Stimulated activated CD8-positive, alpha-beta memory T cell treated with anti-CD3 and anti-CD28 coated beads, Interleukin-2, amount 100 ng/mL, for 1 hour (primary cell): Measurements from ENCODE around the gene CILP.

Experiments used
- DNase-seq, 2 donors: peaks; one replicate each; pipeline ENCODE4 v3.0.0-alpha.2; 2020; ENCODE audit warnings: low read depth in 2 of 2

The CILP gene

DNA sequence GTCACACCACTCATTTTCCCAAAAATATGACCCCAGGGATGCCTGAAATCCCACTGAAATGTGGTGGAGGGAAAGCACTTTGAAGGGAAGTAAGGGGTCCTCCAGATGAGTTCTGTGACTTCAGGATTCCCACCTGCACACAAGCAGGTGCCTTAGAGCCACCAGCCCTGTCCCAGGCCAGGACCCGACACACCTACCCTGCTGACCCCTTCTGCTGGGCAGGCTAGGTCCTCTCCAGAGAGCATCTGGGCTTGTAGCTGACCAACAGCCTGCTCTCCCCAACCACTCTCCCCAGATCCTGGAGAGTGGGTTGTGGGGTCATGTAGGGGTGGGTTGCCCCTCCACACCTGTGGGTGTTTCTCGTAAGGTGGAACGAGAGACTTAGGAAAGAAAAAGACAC, 14.9 kb upstream of the CILP start:
- DNase-seq = no peak

DNA sequence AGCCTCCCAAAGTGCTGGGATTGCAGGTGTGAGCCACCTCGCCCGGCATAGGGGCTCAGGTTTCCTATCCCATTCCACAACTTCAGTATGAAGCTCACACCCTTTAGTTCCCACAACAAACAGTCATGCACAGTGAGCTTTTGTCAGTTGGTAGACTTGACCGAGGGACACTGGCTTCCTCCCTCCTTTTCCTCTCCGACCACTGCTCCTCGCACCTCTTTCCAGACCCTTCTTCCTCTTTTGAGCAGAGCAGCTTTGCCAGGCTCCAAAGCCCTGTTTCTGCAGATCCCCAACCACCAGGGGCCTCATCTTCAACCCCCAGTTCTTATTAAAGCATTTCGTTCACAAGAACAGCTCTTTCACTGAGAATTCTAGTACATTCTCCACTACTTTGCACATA, 12.7 kb upstream of the CILP start:
- DNase-seq = no peak

DNA sequence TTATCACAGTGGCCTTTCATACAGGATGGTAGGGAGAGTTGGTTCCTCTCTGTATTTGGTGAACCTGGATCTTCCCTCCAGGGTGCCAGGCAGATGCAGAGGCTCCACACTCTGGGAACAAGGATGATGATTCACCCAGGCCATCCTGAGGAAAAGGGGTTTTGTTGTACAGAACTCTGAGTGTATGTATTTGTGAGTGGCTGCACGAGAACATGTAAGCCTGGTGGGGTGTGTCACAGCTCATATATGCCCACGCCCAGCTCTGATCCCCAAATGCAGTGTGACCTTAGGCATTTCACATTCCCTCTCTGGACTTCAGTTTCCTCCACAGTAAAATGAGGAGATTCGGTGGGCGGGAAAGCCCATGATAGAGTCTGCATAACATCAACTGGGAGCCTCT, 11.6 kb upstream of the CILP start:
- no peak for DNase-seq

DNA sequence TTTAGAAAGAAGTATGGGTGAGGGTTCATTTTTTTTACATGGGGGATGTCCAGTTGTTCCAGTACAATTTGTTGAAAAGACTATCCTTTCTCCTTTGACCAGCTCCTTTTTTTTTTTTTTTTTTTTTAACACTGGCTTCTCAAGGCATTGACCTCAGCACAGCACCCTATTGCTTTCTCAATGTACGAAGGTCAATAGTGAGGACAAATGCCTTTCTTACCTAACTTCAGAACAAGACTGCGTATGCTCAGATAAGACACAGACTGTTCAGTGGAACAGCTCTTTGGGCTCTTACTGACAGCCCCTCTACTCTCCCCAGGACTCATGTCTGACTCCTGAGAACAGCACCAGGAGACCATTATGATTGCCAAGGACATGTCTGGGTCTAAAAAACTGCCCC, 10.4 kb upstream of the CILP start:
- no peak for DNase-seq

DNA sequence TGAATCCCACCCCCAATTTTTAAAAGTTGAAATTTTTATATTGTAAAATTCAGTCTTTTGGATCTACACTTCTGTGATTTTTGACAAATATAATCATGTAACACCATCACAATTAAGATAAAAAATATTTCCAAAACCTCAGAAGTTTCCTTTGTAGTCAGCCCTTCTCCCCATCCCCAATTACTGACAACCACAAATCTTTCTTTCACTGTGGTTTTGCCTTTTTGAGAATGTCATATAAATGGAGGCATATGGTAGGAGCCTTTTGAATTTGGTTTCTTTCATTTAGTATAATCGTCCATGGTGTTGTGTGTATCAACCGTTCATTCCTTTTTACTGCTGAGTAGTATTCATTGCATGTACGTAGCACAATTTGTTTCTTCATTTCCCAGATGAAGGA, 7.9 kb upstream of the CILP start:
- DNase-seq = no peak

DNA sequence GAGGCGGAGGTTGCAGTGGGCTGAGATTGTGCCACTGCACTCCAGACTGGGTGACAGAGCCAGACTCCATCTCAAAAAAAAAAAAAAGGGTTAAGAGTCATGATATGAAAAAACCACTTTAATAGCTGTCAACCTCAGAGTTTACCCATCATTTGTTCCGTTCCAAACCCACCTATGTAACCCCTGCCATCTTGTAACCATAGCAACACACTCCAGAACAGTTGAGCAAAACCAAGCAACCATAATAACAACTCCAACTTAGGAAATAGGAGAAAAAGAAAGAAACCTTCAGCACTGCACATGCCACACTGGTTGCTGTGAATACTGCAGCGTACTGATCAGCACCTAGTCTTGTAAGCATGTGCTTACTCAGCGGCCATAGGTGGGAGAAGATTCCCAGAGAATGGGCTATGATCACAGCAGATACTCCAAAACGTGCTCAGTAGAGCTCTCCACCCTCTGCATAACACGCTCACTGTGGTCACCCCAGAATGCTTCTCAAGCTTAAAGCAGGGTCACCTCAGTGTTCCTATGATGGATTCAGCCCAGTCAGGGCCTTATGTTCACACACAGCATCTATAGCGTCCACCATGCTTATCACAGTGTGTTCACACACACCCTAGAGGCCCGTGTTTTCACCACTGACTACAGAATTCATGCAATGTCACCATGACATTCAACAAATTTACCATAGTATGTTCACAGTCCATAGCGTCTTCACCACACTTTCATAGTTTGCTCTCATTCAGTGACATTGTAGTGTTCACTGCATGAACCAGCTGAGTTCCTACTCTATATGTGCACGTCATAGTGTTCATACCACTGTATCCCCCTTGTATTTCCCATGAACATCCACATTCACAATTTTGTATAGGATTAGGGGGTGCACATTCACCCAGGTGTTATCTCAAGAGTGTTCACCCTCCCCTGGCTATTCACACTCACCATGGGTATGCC, 6.5 kb upstream of the CILP start:
- no peak for DNase-seq

DNA sequence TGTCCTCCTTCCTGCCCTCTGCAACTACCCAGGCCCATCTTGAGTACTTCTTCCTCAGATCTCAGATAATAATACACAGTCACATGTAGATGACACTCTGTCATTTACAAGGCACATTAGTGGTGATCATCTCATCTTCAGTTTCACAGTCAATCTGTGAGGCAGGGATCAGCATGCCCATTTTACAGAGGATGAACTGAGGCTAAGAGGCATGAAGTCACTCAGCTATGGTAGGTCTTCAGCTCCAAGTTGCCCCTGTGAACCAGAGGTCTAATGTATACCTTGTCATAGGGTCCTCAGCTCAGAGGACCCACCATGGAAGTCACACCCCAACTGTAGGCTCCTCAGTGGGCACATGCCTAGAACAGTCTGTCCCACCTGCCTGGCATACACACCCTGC, 4.2 kb upstream of the CILP start:
- no peak for DNase-seq

DNA sequence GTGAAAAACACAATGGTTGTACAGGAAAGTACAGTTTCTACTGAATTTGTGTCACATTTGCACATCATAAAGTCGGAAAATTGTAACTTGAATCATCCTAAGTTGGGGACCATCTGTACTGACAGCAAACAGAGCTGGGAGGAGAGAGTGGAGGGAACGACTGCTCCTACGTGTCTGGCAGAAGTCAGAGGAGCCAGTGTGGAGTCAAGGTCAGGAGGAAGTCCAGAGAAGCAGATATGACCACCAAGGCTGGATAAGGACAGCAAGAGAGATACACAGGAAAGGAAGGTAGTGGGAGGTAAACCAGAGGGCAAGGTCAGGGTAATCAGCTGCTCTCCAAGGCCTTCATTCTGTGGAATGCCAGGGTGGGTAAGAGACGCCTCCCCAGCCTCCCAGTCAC, 2.7 kb upstream of the CILP start:
- DNase-seq = no peak

DNA sequence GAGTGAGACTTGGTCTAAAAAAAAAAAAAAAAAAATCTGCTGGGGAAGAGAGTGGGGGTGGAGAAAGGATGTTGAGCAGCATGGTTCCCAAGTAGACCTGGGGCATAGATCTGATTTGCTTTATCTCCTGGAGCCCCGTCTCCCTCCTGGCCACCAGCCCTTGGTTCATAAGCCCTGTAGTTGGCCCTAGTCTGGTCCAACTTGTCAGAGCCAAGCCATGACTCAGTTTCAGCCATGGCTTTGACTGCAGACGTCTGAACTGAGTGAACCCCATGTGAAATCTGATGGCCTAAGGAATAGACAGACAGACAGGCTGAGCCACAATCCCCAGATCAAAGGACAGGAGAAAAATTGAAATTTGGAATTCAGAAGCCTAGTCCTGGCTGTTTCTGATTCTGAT, 2.0 kb upstream of the CILP start:
- DNase-seq = no peak

DNA sequence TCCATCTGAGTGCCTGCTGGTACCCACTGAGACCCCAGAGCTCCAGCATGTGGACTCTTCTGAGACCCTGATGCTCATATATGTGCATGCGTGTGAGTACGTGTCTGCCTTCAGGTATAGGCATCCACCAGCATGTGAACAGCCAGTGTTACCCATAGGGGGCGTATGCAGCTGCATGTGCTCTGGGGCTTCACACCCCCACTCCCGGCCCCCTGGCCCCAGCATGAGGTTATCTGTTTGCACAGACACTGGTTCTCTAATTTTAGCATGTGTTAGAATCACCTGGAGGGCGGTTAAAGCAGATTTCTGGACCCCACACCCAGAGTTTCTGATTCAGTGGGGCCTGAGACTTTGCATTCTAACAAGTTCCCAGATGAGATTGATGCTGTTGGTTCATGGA, 824 bp upstream of the CILP start:
- DNase-seq = peak in 1 of 2 donors; percentile 4

DNA sequence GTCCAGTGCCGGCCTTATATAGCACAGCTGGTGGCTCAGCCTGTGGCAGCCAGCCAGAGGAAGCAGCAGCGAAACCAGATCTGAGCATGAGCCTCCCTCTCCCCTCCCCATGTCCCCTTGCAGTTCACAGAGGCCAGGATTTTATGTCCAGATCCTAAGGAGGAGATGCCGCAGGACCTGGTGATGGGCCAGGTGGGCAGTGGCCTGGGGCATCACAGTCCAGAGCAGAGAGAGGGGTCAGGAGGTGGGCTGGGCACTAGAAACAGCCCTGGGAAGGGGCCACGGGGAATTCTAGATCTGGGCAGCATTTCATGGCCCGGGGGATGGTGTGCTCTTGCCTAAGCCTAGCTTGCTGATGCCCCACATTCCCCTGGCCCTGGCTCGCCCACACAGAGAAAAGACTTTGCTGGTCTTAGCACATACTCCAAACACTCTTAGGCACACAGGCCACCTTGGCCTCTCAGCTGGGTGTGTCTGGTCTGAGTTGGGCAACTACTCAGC, 259 bp upstream of the CILP start:
- no peak for DNase-seq

DNA sequence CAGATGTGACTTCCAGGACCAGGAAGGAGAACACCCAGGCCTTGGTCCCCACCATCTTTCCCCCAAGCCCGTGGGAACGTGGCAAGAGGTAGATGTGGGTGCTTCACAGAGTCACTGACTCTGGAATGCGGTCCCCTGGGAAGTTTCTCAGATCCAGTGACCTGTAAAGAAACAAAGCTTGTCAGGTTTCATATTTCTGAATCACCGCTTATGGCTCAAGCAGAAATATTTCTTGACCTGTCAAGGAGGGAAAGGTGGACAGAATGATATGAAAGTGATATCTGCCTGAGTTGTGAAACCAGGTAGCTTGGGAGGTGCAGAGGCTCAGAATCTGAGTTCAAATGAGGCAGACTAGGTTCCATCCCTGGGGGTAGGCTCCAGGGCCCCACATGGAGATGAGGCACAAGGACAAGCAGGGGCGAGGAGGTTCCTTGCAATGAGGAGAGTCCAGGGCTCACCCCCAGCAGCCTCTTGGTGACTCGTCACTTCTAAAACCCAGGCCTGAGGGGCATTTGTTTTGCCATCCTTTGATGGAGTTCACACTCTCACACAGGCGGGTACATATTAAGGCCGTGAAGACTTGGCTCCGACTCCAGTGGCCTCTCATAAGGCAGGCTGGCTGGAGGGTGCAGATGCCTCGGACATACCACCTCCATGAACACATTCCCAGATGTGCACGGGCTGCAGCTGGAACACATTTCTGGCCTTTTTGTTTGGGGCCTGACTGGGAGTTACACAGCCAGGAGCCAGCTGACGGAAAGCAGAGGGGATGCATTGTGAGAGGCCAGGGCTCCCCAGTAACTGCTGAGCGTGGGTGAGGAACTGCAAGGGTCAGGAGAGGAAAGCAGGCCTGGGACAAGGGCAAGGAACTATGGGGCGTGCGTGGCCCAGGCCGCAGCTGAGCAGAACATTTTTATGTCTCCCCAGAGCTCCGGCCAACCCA, 1.3 kb downstream of the CILP start:
- no peak for DNase-seq

DNA sequence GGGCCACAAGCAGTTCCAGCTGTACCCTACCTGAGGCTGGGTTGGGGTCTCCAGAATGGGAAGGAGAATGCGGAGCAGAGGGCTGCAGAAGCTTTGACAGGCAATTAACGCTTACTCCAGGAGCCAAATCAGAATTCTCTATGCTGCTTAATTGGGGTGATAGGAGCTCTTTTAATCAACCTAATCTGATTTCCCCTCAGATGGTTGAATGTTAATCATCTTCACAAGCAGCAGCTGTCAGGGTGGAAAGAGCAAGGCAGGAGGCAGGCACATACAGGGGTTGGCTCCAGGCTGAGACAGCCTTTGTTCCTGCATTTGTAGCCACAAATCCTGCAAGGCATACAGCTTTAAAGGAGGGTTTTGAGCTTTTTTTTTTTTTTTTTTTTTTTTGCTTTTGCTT, 2.6 kb downstream of the CILP start:
- no peak for DNase-seq

DNA sequence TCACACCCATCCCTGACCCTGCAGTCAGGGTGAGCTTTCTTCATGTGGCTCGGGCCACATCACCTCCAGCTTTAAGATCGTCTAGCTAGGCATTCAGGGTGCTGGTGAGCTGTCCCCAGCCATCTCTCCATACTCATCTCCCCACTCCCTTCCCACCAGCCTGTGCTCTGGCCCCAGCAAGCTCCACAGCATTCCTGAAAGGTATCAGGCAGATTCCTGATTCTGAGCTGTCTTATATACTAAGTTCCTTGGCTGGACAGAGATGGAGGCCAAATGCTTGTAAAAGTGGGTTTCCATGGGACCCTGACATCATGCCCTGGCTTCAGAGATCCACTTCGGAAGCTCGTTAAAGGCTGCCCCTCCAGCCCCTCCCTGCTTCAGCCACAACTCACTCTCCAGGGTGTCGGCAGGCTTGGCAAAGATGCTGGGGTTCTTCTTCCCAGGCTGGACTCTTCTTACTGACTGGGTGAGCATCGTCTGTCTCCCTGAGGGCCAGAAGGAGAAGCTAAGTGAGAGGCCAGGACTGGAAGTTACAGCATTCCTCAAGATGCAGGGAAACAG, 3.9 kb downstream of the CILP start:
- no peak for DNase-seq

DNA sequence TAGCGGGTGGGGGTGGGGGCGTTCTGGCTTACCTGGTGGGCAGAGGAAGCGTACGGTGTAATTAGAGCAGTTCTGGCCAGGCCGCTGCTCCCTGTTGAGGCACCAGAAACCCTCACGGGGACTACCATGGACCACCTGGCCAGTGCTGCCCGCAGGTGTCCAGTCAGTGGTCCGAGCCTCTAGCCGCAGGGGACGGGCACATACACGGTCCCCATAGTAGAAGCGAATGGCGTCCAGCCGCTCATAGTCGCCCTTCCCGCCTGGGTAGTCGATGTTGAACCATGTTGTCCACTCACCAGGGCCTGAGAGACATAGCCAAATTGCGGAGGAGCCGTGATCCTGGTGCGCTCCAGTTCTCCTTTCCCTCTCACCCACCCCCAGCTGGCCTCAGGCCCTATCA, 4.5 kb downstream of the CILP start:
- DNase-seq = no peak

DNA sequence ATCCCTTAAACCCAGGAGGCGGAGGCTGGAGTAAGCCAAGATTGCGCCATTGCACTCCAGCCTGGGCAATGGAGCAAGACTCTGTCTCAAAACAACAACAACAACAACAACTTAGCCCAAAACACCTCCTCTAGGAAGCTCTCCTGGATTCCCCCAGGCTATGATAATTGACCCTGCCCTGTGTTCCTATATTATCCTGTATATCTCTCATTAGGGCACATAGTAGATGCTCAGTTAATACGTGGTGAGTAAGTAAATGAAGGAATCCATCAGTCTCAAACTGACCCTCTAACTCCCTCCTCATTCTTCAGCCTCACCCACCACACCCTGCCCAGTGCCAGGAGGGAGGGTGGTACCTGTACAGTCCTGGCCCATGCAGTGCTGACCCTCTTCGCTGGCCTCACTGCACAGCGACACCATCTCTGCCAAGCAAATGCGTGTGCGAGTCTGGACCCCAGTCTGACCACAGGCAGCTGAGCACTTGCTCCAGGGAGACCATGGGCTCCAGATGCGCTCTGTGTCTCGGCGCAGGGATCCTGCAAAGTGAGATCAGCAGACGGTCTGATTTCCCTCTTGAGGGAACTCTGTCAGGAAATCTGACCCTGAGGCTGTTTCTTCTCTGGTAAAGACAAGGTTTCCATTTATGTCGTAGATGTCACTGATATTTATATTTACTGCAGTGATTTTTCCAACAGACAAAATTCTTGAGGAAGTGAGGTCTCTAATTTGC, 6.2 kb downstream of the CILP start:
- no peak for DNase-seq

DNA sequence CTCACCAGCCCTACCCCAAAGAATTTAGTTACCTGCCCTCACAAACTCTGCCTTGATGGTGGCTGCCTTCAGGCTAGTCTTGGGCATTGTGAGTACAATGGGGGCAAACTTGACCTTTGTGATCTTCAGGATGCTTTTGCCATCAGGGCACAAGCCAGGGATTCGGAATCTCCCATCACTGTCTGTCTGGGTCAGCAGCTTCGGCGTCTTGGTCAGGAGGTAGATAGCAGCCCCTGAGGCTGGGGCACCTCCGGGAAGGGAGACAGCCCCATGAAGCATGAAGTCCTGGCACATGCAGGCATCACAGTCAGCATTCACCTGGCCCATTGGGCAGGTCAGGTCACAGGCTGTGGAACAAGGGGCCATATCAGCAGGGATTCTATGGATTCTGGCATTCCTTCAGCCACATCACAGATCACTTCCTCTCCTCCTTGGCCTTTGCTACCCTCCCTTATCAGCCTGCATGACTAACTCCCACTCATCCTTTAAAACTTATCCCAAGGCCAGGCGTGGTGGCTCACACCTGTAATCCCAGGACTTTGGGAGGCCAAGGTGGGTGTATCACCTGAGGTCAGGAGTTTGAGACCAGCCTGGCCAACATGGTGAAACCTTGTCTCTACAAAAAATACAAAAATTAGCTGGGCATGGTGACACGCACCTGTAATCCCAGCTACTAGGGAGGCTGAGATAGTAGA, 6.9 kb downstream of the CILP start:
- no peak for DNase-seq

DNA sequence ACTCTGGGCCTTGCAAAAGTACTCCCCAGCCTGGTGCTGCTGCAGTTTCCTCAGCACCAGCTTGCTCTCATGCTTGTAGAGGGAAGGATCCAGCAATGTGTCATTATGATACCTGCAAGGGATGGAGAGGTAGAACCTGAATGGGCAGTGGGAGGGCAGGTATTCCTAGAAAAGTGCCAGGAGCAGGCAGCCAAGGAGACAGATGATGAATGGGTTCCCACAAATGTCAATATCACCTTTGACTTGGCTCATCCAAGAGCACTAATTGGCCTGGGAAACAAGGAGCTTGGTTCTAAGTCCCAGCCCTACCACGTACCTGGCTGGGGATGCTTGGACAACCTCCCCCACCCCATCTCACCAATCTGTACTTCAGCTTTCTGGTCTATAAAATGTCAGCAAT, 9.4 kb downstream of the CILP start:
- no peak for DNase-seq

DNA sequence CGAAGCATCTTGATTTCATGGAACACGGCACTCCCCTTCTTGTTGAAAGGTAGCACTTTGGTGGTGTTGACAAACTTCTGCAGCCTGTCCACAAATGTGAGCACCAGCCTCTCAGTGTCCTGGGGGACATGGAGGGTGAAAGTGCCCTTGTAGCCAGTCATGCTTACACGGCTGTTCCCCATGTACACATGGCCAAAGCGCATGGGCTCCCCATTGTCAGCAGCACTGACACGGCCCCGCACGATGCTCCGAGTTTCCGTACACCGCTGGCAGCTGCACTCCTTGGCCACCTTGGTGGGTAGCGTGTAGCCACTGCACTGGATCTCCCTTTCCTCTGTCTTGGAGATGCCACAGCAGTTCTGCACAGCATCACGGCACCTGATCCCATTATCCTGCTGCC, 12.7 kb downstream of the CILP start:
- no peak for DNase-seq

DNA sequence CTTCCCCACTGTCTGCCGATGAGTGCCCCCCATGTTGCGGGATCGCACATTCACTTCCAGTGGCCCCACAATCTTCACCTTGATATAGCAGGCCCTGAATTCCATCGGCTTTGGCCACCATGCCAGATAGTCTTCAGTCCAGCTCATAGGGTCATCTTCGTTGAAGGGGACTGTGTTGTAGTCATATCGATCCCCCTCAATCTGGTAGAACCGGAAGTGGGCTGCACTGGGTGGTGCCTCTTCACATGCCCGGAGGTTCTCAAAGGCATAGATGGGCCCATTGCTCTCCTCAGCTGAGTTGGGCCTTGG, 14.0 kb downstream of the CILP start:
- no peak for DNase-seq

DNA sequence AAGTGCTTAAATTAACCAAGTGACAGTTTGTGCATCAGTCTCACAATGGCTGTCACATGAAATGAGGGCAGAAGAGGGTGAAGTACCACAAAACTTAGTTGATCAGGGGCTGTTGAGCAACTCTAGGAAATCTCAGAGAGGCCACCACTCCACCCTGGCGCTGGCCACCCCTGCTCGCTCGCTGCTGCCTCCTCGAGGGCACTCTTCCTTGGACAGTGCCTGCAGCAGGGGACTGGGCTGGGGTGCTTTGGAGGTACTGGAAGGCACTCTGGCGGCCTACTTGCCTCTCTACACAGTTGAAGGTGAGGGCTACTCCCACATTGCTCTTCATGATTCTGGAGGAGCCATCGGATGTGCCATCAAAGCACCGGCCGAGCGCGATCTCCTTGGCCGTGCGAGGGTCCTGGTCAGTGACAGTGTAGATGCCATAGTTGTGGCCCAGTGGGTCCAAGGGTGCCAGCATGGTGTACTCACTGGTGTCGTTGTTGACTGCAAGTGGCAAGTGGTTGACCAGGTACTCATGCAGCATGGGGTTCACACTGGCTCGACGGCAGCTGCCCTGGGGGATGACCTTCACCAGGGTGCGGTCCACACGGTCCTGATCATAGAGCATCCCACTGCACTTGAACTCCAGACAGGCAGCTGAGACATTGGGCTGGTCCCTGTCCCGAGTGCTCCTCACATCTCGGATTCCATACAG, 14.5 kb downstream of the CILP start:
- DNase-seq = no peak
